Naive thymus-derived CD8-positive, alpha-beta T cell (primary cell): Measurements from ENCODE around the gene TTC7B. TPM values are rescaled to one million over a fixed set of nuclear protein-coding genes. Genes with fewer than 3 reads are reported as not detected.

Experiments
- ATAC-seq, 2 donors: fragments of 150-1000 bp; cut with Tn5 transposase in 1 of 2; sonication (Bioruptor Pico), chemical (Tn5 transposase) in 1 of 2; 1 replicate in 1 of 2; 2 replicates in 1 of 2; pipeline ENCODE4 v1.10.0; 2021; ENCODE audit warnings: mild to moderate bottlenecking in 2 of 2, moderate library complexity in 2 of 2
- POLR2A ChIA-PET: fragments of 350-600 bp; sonication (Branson Sonifier 250); formaldehyde crosslinking; loops from one replicate; lab custom pipeline; 2021; ENCODE audit warnings: antibody characterized with exemption; lab: Charles Lee
- DNase-seq, 10 donors: peaks; one replicate each; pipeline versions ENCODE4 v3.0.0 to v3.0.0-alpha.2; 2020 to 2022
- H3K27ac Mint-ChIP-seq, 10 donors: one replicate each; pipeline ENCODE4 v1.8.0; 2020 to 2022; ENCODE audit warnings: mild to moderate bottlenecking in 10 of 10, mixed read lengths in 10 of 10, moderate library complexity in 4 of 10, inconsistent platforms in 1 of 10
- H3K27me3 Mint-ChIP-seq, 5 donors: one replicate each; pipeline ENCODE4 v1.8.0; 2021 to 2022; ENCODE audit warnings: mixed read lengths in 5 of 5
- H3K36me3 Mint-ChIP-seq, 3 donors: one replicate each; pipeline ENCODE4 v1.8.0; 2020 to 2022; ENCODE audit warnings: mixed read lengths in 3 of 3, mild to moderate bottlenecking in 2 of 3, inconsistent platforms in 1 of 3
- H3K4me1 Mint-ChIP-seq, 4 donors: one replicate each; pipeline ENCODE4 v1.8.0; 2021 to 2022; ENCODE audit warnings: mixed read lengths in 4 of 4
- H3K4me3 Mint-ChIP-seq, 10 donors: one replicate each; pipeline ENCODE4 v1.8.0; 2020 to 2022; ENCODE audit warnings: mild to moderate bottlenecking in 10 of 10, mixed read lengths in 10 of 10, moderate library complexity in 6 of 10, inconsistent platforms in 1 of 10
- H3K9me3 Mint-ChIP-seq, 9 donors: one replicate each; pipeline ENCODE4 v1.8.0; 2020 to 2022; ENCODE audit warnings: mixed read lengths in 9 of 9, mild to moderate bottlenecking in 3 of 9, inconsistent platforms in 1 of 9, moderate library complexity in 1 of 9
- polyA plus RNA-seq, 3 donors: library from polyadenylated mRNA; unstranded; fragments of 300-500 nt; fragmentation: Illumina TruSeq; gene quantifications; one replicate each; pipeline ENCODE4 v1.2.3, GENCODE V29; 2021
- total RNA-seq, 8 experiments: library from RNA in 2 of 8; stranded (reverse) in 2 of 8; gene quantifications; one replicate each; pipeline ENCODE4 v1.2.3 and lab custom pipeline; 2021 to 2026

TTC7B gene
- total and polyA plus RNA-seq, 5 experiments from 2014 or later = 0.01 to 0.81 (median 0.41) TPM

GRCh38 chr14:90556666-90557450, 259.4 kb downstream of the TTC7B start:
- POLR2A ChIA-PET = no interaction called here
- no peaks in the 10 kb centered on the region for H3K4me1 Mint-ChIP-seq
- no peaks in the 10 kb centered on the region for H3K27me3 Mint-ChIP-seq
- no peak overlapping the region for H3K27ac Mint-ChIP-seq
- H3K36me3 Mint-ChIP-seq = no peaks in the 10 kb centered on the region
- DNase-seq (no peak), ATAC-seq (no peak)
- H3K9me3 Mint-ChIP-seq = no peaks in the 10 kb centered on the region
- no peak overlapping the region for H3K4me3 Mint-ChIP-seq

GRCh38 chr14:90556012-90556477, 260.2 kb downstream of the TTC7B start:
- no peaks in the 10 kb centered on the region for H3K27me3 Mint-ChIP-seq
- DNase-seq = no peak
- no peaks in the 10 kb centered on the region for H3K36me3 Mint-ChIP-seq
- no peak overlapping the region for H3K27ac Mint-ChIP-seq
- ATAC-seq = no peak
- no peaks in the 10 kb centered on the region for H3K9me3 Mint-ChIP-seq
- no peaks in the 10 kb centered on the region for H3K4me1 Mint-ChIP-seq
- no peak overlapping the region for H3K4me3 Mint-ChIP-seq
- POLR2A ChIA-PET = no interaction called here

GRCh38 chr14:90555126-90556011, 260.9 kb downstream of the TTC7B start:
- POLR2A ChIA-PET = no interaction called here
- H3K4me1 Mint-ChIP-seq = no peaks in the 10 kb centered on the region
- ATAC-seq (no peak), DNase-seq (no peak)
- peaks cover 0 to under 1% (median 0%) of the 10 kb centered on the region in 9 donors for H3K9me3 Mint-ChIP-seq
- H3K27me3 Mint-ChIP-seq = no peaks in the 10 kb centered on the region
- H3K27ac Mint-ChIP-seq = no peak overlapping the region
- H3K36me3 Mint-ChIP-seq = no peaks in the 10 kb centered on the region
- H3K4me3 Mint-ChIP-seq = no peak overlapping the region

- ATAC-seq (no peak), DNase-seq (no peak)
- H3K27ac Mint-ChIP-seq = no peak overlapping the region
- no peaks in the 10 kb centered on the region for H3K27me3 Mint-ChIP-seq
- no peak overlapping the region for H3K4me3 Mint-ChIP-seq
- peaks cover 0 to 2% (median 0%) of the 10 kb centered on the region in 9 donors for H3K9me3 Mint-ChIP-seq
- H3K4me1 Mint-ChIP-seq = no peaks in the 10 kb centered on the region
- POLR2A ChIA-PET = no interaction called here
- H3K36me3 Mint-ChIP-seq = no peaks in the 10 kb centered on the region
Measured at GRCh38 chr14:90554341-90554740, 261.9 kb downstream of the TTC7B start.

- no peak for DNase-seq
- no peak for ATAC-seq
- no peaks in the 10 kb centered on the region for H3K36me3 Mint-ChIP-seq
- H3K9me3 Mint-ChIP-seq = peaks cover 0 to 2% (median 0%) of the 10 kb centered on the region in 9 donors
- no peak overlapping the region for H3K4me3 Mint-ChIP-seq
- POLR2A ChIA-PET = no interaction called here
- no peaks in the 10 kb centered on the region for H3K27me3 Mint-ChIP-seq
- H3K4me1 Mint-ChIP-seq = no peaks in the 10 kb centered on the region
- no peak overlapping the region for H3K27ac Mint-ChIP-seq
Measured at GRCh38 chr14:90553921-90554336, 262.3 kb downstream of the TTC7B start.

GRCh38 chr14:90553298-90553920, 262.8 kb downstream of the TTC7B start:
- DNase-seq (no peak), ATAC-seq (no peak)
- Mint-ChIP-seq H3K27ac (no peak overlapping the region), H3K4me1 (no peaks in the 10 kb centered on the region), H3K36me3 (no peaks in the 10 kb centered on the region), H3K27me3 (no peaks in the 10 kb centered on the region), H3K9me3 (peaks cover 0 to 2% (median 0%) of the 10 kb centered on the region in 9 donors), H3K4me3 (no peak overlapping the region)
- POLR2A ChIA-PET = no interaction called here

GRCh38 chr14:90552465-90553297, 263.5 kb downstream of the TTC7B start:
- DNase-seq (no peak), ATAC-seq (no peak)
- Mint-ChIP-seq H3K4me1 (no peaks in the 10 kb centered on the region), H3K27me3 (no peaks in the 10 kb centered on the region), H3K4me3 (no peak overlapping the region), H3K27ac (no peak overlapping the region), H3K9me3 (peaks cover 0 to 2% (median 0%) of the 10 kb centered on the region in 9 donors), H3K36me3 (no peaks in the 10 kb centered on the region)
- POLR2A ChIA-PET = no interaction called here

GRCh38 chr14:90551733-90552464, 264.3 kb downstream of the TTC7B start:
- H3K27ac Mint-ChIP-seq = no peak overlapping the region
- no peak overlapping the region for H3K4me3 Mint-ChIP-seq
- no peak for DNase-seq
- POLR2A ChIA-PET = no interaction called here
- H3K4me1 Mint-ChIP-seq = no peaks in the 10 kb centered on the region
- no peaks in the 10 kb centered on the region for H3K36me3 Mint-ChIP-seq
- no peaks in the 10 kb centered on the region for H3K27me3 Mint-ChIP-seq
- H3K9me3 Mint-ChIP-seq = peaks cover 0 to 2% (median 0%) of the 10 kb centered on the region in 9 donors
- ATAC-seq = no peak

GRCh38 chr14:90551070-90551704, 265.0 kb downstream of the TTC7B start:
- Mint-ChIP-seq H3K9me3 (peaks cover 0 to 2% (median 0%) of the 10 kb centered on the region in 9 donors), H3K36me3 (no peaks in the 10 kb centered on the region), H3K4me3 (no peak overlapping the region), H3K4me1 (no peaks in the 10 kb centered on the region), H3K27ac (peak overlapping the region in 1 of 10 donors; percentile 42), H3K27me3 (no peaks in the 10 kb centered on the region)
- ATAC-seq (no peak), DNase-seq (no peak)
- POLR2A ChIA-PET = no interaction called here

- no peaks in the 10 kb centered on the region for H3K36me3 Mint-ChIP-seq
- DNase-seq (no peak), ATAC-seq (no peak)
- peaks cover 0 to 2% (median 0%) of the 10 kb centered on the region in 9 donors for H3K9me3 Mint-ChIP-seq
- no peak overlapping the region for H3K4me3 Mint-ChIP-seq
- no peaks in the 10 kb centered on the region for H3K27me3 Mint-ChIP-seq
- POLR2A ChIA-PET = no interaction called here
- no peak overlapping the region for H3K27ac Mint-ChIP-seq
- H3K4me1 Mint-ChIP-seq = no peaks in the 10 kb centered on the region
Measured at GRCh38 chr14:90549794-90550641, 266.2 kb downstream of the TTC7B start.

GRCh38 chr14:90548455-90548854, 267.8 kb downstream of the TTC7B start:
- Mint-ChIP-seq H3K36me3 (no peaks in the 10 kb centered on the region), H3K27ac (no peak overlapping the region), H3K4me3 (no peak overlapping the region), H3K4me1 (no peaks in the 10 kb centered on the region), H3K9me3 (peaks cover 0 to 2% (median 0%) of the 10 kb centered on the region in 9 donors), H3K27me3 (no peaks in the 10 kb centered on the region)
- POLR2A ChIA-PET = no interaction called here
- DNase-seq (no peak), ATAC-seq (no peak)
